ENCODE data around the gene DOCK9. TPM values are rescaled to one million over a fixed set of nuclear protein-coding genes. Genes with fewer than 3 reads are reported as not detected.

Gene DOCK9
- total RNA-seq, 1 experiment from 2014 or later = 31.7 TPM

- H4K20me1 ChIP-seq (ENCODE audit: low read length) = no peaks in the 10 kb centered on the region
- POLR2A ChIA-PET (ENCODE audit: unreplicated experiment) = no interaction called here
- BruUV-seq (replicated peaks) = no TSS peak
- H3K9me3 ChIP-seq (ENCODE audit: low read length) = no peaks in the 10 kb centered on the region
- 0 out of 2 replicates have a peak overlapping the region, but pooled peaks have one; percentile 2 for H3K4me2 ChIP-seq (ENCODE audit: low read length)
- no peaks in the 10 kb centered on the region for H3K9me2 ChIP-seq (replicated peaks; ENCODE audit: low read length)
- no peak overlapping the region for H3K4me3 ChIP-seq (ENCODE audit: low read length)
- TF ChIP-seq EZH2 (IDR thresholded peaks at IDR 0.05; ENCODE audit: low read length, unreplicated experiment) = no peak
- TF ChIP-seq CTCF (conservative IDR thresholded peaks at IDR 0.05; ENCODE audit: low read depth, low read length) = no peak
- no peak for TF ChIP-seq EZH2phosphoT487 (IDR thresholded peaks at IDR 0.05; ENCODE audit: borderline replicate concordance, low read length)
- no peak overlapping the region for H2AFZ ChIP-seq (ENCODE audit: low read length)
- H3K79me2 ChIP-seq (ENCODE audit: low read length) = no peaks in the 10 kb centered on the region
- CTCF ChIA-PET = no interaction called here
- H3K4me1 ChIP-seq (ENCODE audit: insufficient read depth, low read length) = peaks cover 10% of the 10 kb centered on the region
- H3F3A ChIP-seq (ENCODE audit: low read length, unreplicated experiment) = no peaks in the 10 kb centered on the region
- DNase-seq (no peak), ATAC-seq (no peak)
- no peaks in the 10 kb centered on the region for H3K27me3 ChIP-seq (ENCODE audit: low read length)
- intact Hi-C loops (cut with micrococcal nuclease) = no loop called here
- no peak overlapping the region for H3K27ac ChIP-seq (ENCODE audit: low read length)
- no peak overlapping the region for H3K9ac ChIP-seq (ENCODE audit: low read length)
- no peaks in the 10 kb centered on the region for H3K36me3 ChIP-seq (ENCODE audit: low read depth, low read length)
Measured at GRCh38 chr13:98997011-98997730, 19.3 kb upstream of the DOCK9 start.

GRCh38 chr13:98996046-98996445 lies 18.2 kb upstream of the DOCK9 start:
- no peak overlapping the region for H3K9ac ChIP-seq (ENCODE audit: low read length)
- no peaks in the 10 kb centered on the region for H3K36me3 ChIP-seq (ENCODE audit: low read depth, low read length)
- no peaks in the 10 kb centered on the region for H3K27me3 ChIP-seq (ENCODE audit: low read length)
- peaks cover 10% of the 10 kb centered on the region for H3K4me1 ChIP-seq (ENCODE audit: insufficient read depth, low read length)
- CTCF ChIA-PET = no interaction called here
- H3K27ac ChIP-seq (ENCODE audit: low read length) = no peak overlapping the region
- H3K4me3 ChIP-seq (ENCODE audit: low read length) = no peak overlapping the region
- H3K79me2 ChIP-seq (ENCODE audit: low read length) = no peaks in the 10 kb centered on the region
- TF ChIP-seq CTCF (conservative IDR thresholded peaks at IDR 0.05; ENCODE audit: low read depth, low read length) = no peak
- DNase-seq (no peak), ATAC-seq (no peak)
- no peaks in the 10 kb centered on the region for H4K20me1 ChIP-seq (ENCODE audit: low read length)
- intact Hi-C loops (cut with micrococcal nuclease) = no loop called here
- H3K4me2 ChIP-seq (ENCODE audit: low read length) = no peak overlapping the region
- POLR2A ChIA-PET (ENCODE audit: unreplicated experiment) = no interaction called here
- no peaks in the 10 kb centered on the region for H3F3A ChIP-seq (ENCODE audit: low read length, unreplicated experiment)
- no peaks in the 10 kb centered on the region for H3K9me2 ChIP-seq (replicated peaks; ENCODE audit: low read length)
- no TSS peak for BruUV-seq (replicated peaks)
- no peak overlapping the region for H2AFZ ChIP-seq (ENCODE audit: low read length)
- no peaks in the 10 kb centered on the region for H3K9me3 ChIP-seq (ENCODE audit: low read length)

- ChIA-PET CTCF (no interaction called here), POLR2A (ENCODE audit: unreplicated experiment) (no interaction called here)
- BruUV-seq (replicated peaks) = no TSS peak
- Histone ChIP-seq H4K20me1 (ENCODE audit: low read length) (no peaks in the 10 kb centered on the region), H3K79me2 (ENCODE audit: low read length) (no peaks in the 10 kb centered on the region), H3K4me1 (ENCODE audit: insufficient read depth, low read length) (peaks cover 10% of the 10 kb centered on the region), H2AFZ (ENCODE audit: low read length) (no peak overlapping the region), H3F3A (ENCODE audit: low read length, unreplicated experiment) (no peaks in the 10 kb centered on the region), H3K4me3 (ENCODE audit: low read length) (no peak overlapping the region), H3K27ac (ENCODE audit: low read length) (no peak overlapping the region), H3K9me2 (replicated peaks; ENCODE audit: low read length) (no peaks in the 10 kb centered on the region), H3K36me3 (ENCODE audit: low read depth, low read length) (no peaks in the 10 kb centered on the region), H3K4me2 (ENCODE audit: low read length) (no peak overlapping the region), H3K9ac (ENCODE audit: low read length) (no peak overlapping the region), H3K9me3 (ENCODE audit: low read length) (no peaks in the 10 kb centered on the region), H3K27me3 (ENCODE audit: low read length) (no peaks in the 10 kb centered on the region)
- DNase-seq (no peak), ATAC-seq (no peak)
- TF ChIP-seq EZH2 (IDR thresholded peaks at IDR 0.05; ENCODE audit: low read length, unreplicated experiment) = no peak
- no peak for TF ChIP-seq EZH2phosphoT487 (IDR thresholded peaks at IDR 0.05; ENCODE audit: borderline replicate concordance, low read length)
- no peak for TF ChIP-seq CTCF (conservative IDR thresholded peaks at IDR 0.05; ENCODE audit: low read depth, low read length)
- intact Hi-C loops (cut with micrococcal nuclease) = no loop called here
Measured at GRCh38 chr13:98994896-98995295, 17.0 kb upstream of the DOCK9 start.
